ENCODE data around the gene RASGEF1B.
A peak's percentile ranks its signal among the peaks of the same experiment; 100 is the strongest.

The RASGEF1B gene

GRCh38 chr4:81471588-81472280 lies at the start of gene RASGEF1B:
Gene RASGEF1B, minus strand, starts transcription at chr4:81471907. Its CDS starts 12,399 bp downstream, at chr4:81459508.
- DNase-seq: peak; percentile 71

DNA sequence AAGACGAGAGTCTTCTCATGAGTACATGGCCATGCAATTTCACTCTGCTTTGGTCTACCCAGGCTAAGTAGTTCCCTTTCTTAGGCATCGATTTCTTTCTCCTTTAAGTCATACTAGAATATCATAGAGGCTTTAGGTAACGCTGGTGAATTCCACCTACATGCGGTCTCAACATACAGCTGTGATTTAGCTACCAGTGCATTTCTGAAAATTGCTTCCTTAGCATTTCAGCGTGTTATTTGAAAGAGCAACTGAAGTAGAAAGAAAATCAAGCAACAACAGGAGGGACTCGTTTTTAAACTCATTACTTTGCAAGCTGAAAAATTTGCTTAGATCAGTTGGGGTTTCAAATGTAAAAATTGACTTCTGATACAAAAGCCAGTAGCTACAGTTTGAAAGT lies 48.1 kb upstream of the RASGEF1B start:
- DNase-seq: no peak

GRCh38 chr4:81519427-81519773 lies 47.7 kb upstream of the RASGEF1B start:
- no peak for DNase-seq

DNA sequence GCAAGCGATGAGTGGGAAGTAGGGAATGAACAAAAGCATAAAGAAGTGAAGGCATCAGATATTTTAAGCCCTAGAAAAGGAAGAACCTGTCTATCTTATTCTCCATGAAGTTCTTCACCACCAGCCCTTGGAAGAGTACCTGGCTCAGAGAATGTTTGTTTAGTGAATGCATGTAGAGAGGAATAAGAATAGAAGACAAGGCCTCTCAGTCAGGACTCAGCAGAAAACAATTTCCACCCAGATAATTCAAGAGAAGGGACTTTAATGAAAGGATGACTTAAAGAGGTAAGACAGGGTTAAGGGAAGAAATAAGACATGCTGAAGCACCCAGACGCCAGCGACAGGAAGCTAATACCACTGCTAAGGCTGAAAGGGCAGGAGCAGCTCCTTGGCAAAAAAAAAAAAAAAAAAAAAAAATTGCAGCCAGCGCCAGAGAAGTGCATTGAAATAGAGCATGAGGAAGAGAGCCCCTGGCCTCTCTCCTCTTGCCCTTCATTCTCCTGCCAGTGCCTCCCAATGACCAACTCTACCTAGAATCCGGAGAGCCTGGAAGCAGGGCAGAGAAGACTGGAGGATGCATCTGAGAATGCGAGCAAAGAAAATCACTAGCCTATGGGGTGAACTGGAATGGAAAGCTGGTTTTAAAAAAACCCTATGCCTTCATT lies 47.2 kb upstream of the RASGEF1B start:
- DNase-seq: no peak

DNA sequence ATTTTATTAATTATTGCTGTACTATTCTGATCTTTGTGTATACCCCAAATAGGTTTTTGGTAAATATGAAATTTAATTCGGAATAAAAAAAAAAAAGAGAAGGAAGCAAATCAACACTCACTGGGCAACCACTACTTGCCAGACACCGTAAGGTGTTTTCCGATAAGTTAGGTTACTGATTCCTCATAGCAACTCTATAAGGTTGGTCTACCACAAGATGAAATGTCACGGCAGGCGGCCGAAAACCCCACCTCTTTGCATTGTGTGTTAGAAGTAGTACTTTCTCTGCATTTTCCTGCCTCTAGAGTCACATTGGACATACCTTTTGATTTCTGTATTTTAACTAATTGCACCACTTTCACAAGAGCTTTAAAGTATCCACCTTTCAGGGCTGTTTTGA lies 44.5 kb upstream of the RASGEF1B start:
- no peak for DNase-seq

DNA sequence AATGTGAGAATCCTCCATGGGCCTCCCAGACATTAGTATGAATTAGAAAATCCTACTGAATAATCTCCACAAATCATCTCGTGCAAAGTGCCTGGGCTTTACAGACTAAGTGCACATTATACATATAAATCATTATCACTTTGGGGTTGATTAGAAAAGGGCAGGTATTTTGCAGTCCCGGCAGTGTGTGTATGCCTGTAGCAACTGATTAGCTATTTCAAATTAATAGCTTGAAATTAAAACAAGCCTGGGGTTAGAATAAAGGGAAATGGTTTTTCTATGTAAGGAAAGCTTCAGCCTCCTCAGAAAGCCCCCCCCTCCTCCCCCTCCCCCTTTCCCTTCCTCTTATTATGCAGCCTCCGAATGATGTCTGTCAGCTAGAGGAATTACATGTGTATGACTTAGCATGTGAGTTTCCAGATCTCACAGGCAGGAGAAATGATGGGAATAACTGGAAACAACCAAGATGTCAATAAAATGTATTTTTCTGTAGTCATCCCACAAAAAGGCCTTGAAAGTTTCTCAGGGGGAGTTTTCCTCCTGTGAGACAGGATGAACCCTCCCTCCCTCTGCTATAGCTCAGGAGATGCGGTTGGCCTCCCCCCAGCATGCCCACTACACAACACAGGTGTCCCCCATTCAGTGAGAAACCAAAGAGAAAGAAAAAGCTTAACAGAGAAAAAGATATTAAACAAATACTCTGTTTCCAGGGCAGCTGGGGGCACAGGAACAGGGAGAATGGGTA lies 41.2 kb upstream of the RASGEF1B start:
- DNase-seq: no peak

GRCh38 chr4:81512001-81512756 lies 40.5 kb upstream of the RASGEF1B start:
- DNase-seq: no peak

- DNase-seq: no peak
Measured at GRCh38 chr4:81510643-81511178, 39.0 kb upstream of the RASGEF1B start.

- DNase-seq: no peak
Measured at GRCh38 chr4:81509822-81510221, 38.1 kb upstream of the RASGEF1B start.

DNA sequence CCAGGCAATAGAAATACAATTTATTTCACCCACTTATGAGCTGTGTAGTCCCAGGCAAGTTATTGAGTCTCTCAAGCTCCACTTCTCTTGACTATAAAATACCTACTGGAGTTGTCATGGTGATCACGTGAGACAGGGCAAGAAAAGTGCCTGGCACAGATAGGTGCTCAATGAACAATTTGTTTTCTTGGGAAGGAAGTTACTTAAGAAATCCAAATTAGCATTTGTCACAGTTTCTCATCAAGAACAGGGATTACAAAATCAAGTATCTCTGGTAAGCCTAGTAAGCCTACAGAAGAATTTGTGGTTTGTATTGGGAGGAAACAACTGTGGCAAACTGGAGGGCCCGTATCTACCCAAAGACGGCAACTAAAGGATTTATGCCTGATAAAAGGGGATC lies 37.5 kb upstream of the RASGEF1B start:
- DNase-seq: no peak

GRCh38 chr4:81508411-81509185 lies 36.9 kb upstream of the RASGEF1B start:
- no peak for DNase-seq

GRCh38 chr4:81507530-81507929 lies 35.8 kb upstream of the RASGEF1B start:
- no peak for DNase-seq

GRCh38 chr4:81506731-81507130 lies 35.0 kb upstream of the RASGEF1B start:
- DNase-seq: no peak

- no peak for DNase-seq
Measured at GRCh38 chr4:81505726-81506125, 34.0 kb upstream of the RASGEF1B start.

GRCh38 chr4:81505004-81505598 lies 33.4 kb upstream of the RASGEF1B start:
- DNase-seq: no peak

DNA sequence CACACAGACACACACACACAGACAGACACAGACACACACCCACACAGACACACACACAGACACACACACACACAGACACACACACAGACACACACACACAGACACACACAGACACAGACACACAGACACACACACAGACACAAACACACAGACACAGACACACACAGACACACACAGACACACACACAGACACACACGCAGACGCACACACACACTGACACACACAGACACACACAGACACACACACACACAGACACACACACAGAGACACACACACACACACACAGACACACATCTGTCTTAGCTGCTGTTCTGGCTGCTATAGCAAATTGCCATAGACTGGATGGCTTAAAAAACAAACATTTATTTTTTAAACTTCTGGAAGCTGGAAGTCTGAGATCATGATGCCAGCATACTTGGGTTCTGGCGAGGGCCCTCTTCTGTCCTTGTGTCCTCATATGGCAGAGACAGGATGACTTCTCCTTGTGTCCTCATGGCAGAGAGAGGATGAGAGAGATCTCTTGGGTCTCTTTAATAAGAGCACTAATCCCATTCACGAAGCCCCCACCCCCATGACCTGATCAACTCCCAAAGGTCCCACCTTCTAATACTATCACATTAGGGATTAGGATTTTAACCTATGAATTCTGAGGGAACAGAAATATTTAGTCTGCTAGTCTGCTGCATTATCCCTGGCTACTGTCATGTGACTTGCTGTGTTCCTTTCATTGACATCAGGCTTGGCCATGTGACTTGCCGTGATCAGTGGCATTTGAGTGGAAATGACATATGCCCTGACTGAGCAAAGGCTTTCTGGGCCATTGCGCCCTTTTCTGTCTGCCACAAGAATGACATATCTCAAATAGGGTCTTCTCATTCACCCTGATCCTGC lies 32.7 kb upstream of the RASGEF1B start:
- no peak for DNase-seq

- no peak for DNase-seq
Measured at GRCh38 chr4:81503586-81503985, 31.9 kb upstream of the RASGEF1B start.

- no peak for DNase-seq
Measured at GRCh38 chr4:81502564-81502963, 30.9 kb upstream of the RASGEF1B start.

DNA sequence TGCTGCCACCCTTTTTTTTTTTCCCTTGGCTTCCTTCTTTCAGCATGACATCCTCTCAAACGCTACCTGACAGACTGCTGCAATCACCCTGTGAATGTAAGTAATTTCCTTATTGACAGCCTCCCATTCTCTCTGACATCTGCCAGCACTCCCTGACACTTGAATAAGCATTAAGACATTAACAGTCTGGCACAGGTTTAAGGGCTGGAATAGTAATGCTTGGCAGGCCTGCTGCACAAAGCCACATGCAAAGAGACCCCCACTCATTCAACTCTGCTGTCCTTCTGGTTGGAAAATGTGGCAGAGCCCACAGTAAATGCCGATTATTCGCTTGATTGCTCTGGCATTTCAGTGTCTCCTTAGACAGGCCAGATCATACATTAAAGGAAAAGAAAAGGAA lies 28.1 kb upstream of the RASGEF1B start:
- DNase-seq: no peak

- no peak for DNase-seq
Measured at GRCh38 chr4:81498551-81499099, 26.9 kb upstream of the RASGEF1B start.

Measured in NCI-H510A treated with DMSO at 0.1 percent for 48 hours (cell line).